Tibial nerve (tissue), 3 donors: ENCODE data around the gene KLRG1.

Source experiments
- POLR2A ChIP-seq, 2 donors: fragments of 450-650 bp; IDR thresholded peaks; one replicate each; pipeline ENCODE4 v1.6.1; 2017; ENCODE audit warnings: antibody characterized with exemption in 2 of 2, mild to moderate bottlenecking in 2 of 2, moderate library complexity in 2 of 2
- TF ChIP-seq, protein P1 (sequence below), 5 experiments: fragments of 200-600 bp in 3 of 5; fragments of 450-650 bp in 2 of 5; sonication (generic) in 3 of 5; IDR thresholded peaks; one replicate each; pipeline ENCODE4 v1.5.1; 2016 to 2019; ENCODE audit warnings: antibody characterized with exemption in 5 of 5, mild to moderate bottlenecking in 3 of 5, moderate library complexity in 2 of 5

DNA sequence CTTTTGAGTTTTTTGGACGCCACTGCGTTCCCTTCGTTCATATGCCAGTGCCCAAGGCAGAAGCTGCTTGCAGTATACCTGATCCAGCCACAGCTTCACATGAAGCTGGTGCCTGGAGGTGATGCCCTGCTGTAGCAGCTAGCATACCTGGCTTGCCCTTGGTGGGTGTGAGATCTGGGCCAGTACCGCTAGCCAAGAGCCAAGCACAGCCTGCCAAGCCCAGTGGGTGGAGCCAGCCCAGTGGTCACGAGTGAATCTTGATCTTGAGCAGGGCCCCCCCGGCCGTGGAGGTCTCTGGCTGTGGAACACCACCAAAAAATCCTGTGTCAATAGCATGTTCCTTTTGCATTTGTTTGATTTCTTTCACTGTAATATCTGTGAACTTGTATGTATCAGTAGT, 32.6 kb upstream of the KLRG1 start:
- no peak for TF ChIP-seq POLR2A (IDR thresholded peaks at IDR 0.05)
- TF ChIP-seq, protein P1, sequence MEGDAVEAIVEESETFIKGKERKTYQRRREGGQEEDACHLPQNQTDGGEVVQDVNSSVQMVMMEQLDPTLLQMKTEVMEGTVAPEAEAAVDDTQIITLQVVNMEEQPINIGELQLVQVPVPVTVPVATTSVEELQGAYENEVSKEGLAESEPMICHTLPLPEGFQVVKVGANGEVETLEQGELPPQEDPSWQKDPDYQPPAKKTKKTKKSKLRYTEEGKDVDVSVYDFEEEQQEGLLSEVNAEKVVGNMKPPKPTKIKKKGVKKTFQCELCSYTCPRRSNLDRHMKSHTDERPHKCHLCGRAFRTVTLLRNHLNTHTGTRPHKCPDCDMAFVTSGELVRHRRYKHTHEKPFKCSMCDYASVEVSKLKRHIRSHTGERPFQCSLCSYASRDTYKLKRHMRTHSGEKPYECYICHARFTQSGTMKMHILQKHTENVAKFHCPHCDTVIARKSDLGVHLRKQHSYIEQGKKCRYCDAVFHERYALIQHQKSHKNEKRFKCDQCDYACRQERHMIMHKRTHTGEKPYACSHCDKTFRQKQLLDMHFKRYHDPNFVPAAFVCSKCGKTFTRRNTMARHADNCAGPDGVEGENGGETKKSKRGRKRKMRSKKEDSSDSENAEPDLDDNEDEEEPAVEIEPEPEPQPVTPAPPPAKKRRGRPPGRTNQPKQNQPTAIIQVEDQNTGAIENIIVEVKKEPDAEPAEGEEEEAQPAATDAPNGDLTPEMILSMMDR (IDR thresholded peaks at IDR 0.05), result no peak
